HT-29 (cell line): ENCODE data around the gene JAK1. TPM values are rescaled to one million over a fixed set of nuclear protein-coding genes. Genes with fewer than 3 reads are reported as not detected.
A peak's percentile ranks its signal among the peaks of the same experiment; 100 is the strongest.
"Not testable (repeated sequence)": the region's sequence is repeated elsewhere in the genome, so short reads cannot be mapped to it uniquely, and the experiment has no call there.

ENCODE experiments used
- DNase-seq: peaks from one replicate; pipeline ENCODE4 v3.0.0-alpha.2; 2015; ENCODE audit warnings: low spot score
- total RNA-seq: library from RNA; depleted of rRNA; stranded (reverse); fragments of >200 nt; shearing (Covaris generic); gene quantifications from 2 replicates; pipeline ENCODE4 v1.2.3, GENCODE V29; 2014

Gene JAK1
- total RNA-seq, 1 experiment from 2014 or later = 29.1 TPM

GRCh38 chr1:64839732-64840405 lies 126.5 kb downstream of the JAK1 start:
- no peak for DNase-seq

- no peak for DNase-seq
These were observed 127.1 kb downstream of the JAK1 start for GRCh38 chr1:64839261-64839660.

DNA sequence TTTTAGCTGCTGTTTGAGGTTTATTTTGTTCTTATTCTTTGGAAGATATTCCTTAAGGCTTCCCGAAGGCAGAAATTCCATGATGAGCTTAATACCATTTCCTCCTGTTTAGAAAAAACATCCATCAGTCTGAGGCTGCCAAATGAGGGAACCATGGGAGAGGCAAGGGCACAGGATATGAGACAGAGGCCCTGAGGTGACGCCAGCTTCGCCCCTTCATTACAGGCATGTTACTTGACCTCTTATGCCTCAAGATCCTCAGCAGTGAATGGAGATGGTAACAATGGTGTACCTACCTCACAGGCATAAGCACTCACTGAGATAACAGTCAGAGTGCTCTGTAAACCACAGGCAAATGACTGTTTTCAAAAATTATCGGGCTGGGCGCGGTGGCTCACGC lies 127.9 kb downstream of the JAK1 start:
- DNase-seq = no peak

GRCh38 chr1:64836802-64837201 lies 129.5 kb downstream of the JAK1 start:
- DNase-seq = no peak

DNA sequence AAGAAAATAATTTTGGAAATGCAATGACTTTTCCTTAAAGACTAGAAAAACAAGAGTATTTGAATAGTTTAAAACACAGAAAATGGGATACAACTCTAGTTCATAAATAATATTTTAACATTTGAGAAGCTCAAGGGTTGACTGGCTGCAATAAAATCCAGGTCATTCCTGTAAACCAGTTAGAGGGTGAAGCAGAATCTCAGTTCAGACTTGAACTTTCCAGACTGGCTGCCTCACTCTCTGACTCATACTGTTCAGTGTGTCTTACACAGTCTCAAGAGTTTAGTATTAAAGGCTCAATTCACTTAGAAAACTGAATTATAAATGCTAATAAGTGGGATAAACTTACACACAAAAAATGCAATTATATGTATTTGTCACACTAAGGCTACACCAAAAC lies 131.6 kb downstream of the JAK1 start:
- DNase-seq = no peak

- DNase-seq = no peak
These were observed 136.2 kb downstream of the JAK1 start for GRCh38 chr1:64830030-64830651.

- no peak for DNase-seq
These were observed 136.8 kb downstream of the JAK1 start for GRCh38 chr1:64829411-64830029.

GRCh38 chr1:64828829-64829228 lies 137.5 kb downstream of the JAK1 start:
- DNase-seq = no peak

DNA sequence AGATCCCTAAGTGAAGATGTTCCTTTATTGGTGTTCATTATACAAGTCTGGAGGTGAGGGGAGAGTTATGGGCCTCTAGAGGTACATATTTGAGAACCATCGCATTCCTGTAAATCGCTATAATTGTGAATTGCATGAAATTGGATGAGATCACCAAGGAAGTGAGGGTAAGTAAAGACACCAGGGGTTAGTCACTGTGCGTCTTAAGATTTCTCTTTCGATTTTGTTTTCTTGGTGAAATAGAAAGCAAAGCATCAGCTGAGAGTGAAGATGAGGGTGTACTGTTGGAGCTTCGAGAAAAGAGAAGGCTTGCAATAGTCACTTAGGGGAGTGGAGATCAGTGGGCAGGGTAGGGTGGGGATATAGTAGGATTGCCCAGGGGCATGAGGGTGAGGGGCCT lies 139.4 kb downstream of the JAK1 start:
- DNase-seq = no peak

DNA sequence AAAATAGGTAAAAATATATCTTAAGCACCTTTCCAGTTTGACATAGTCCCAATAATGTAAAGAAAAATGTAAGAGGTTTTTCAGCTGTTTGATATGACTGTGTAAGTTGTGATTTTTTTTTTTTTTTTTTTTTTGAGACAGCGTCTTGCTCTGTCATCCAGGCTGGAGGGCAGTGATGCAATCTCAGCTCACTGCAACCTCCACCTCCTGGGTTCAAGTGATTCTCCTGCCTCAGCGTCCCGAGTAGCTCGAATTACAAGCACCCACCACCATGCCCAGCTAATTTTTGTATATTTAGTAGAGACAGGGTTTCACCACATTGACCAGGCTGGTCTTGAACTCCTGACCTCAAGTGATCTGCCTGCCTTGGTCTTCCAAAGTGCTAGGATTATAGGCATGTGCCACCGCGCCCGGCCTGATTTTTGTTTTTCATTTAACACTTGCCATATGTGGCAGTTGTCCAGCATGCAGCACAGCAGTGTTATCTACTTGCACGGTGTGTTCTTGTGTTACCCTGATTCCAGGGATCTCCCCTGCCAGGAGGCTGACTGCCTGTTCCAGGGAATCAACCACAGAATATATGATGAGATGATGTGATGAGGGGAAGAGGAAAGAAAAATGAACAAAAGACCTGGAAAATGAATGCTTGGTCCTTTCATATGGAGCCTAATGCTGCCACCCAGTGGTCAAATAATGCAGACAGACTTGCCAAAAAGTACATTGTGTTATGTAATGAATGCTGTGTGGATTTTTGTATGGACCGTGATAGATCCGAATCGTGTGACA lies 142.5 kb downstream of the JAK1 start:
- peak; percentile 85 for DNase-seq

DNA sequence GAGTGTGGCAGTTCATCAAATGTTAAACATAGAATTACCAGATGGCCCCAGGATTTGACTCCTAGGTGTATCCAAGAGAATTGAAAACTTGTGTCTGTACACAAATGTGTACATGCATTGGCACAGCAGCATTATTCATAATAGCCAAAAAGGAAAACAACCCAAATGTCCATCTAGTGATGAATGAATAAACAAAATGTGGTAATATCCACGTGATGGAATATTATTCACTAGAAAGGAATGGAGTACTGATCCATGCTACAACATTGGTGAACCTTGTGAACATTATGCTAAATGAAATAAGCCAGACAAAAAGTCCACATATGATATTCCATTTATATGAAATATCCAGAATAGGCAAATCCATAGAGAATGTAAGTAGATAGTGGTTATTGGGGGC lies 143.7 kb downstream of the JAK1 start:
- no peak for DNase-seq

- DNase-seq = not testable (repeated sequence)
These were observed 145.8 kb downstream of the JAK1 start for GRCh38 chr1:64820572-64820971.

GRCh38 chr1:64817364-64817763 lies 149.0 kb downstream of the JAK1 start:
- not testable (repeated sequence) for DNase-seq

GRCh38 chr1:64814427-64814826 lies 151.9 kb downstream of the JAK1 start:
- no peak for DNase-seq

- DNase-seq = no peak
These were observed 155.2 kb downstream of the JAK1 start for GRCh38 chr1:64811131-64811530.

GRCh38 chr1:64810001-64810400 lies 156.3 kb downstream of the JAK1 start:
- DNase-seq = no peak

- no peak for DNase-seq
These were observed 157.0 kb downstream of the JAK1 start for GRCh38 chr1:64809309-64809708.

GRCh38 chr1:64801851-64802523 lies 164.4 kb downstream of the JAK1 start:
- DNase-seq = no peak

DNA sequence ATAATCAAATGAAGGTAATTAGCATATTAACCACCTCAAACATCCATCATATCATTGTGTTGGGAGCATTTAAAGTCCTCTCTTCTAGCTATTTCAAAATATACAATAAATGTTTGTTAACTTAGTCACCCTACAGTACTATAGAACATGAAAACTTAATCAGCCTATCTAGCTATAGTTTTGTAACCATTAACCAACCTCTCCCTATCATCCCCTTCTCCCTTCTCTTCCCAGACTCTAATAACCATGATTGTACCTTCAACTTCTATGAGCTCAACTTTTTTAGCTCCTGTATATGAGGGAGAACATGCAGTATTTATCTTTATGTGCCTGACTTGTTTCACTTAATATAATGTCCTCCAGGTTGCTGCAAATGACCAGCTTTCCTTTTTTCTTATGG lies 167.5 kb downstream of the JAK1 start:
- no peak for DNase-seq

DNA sequence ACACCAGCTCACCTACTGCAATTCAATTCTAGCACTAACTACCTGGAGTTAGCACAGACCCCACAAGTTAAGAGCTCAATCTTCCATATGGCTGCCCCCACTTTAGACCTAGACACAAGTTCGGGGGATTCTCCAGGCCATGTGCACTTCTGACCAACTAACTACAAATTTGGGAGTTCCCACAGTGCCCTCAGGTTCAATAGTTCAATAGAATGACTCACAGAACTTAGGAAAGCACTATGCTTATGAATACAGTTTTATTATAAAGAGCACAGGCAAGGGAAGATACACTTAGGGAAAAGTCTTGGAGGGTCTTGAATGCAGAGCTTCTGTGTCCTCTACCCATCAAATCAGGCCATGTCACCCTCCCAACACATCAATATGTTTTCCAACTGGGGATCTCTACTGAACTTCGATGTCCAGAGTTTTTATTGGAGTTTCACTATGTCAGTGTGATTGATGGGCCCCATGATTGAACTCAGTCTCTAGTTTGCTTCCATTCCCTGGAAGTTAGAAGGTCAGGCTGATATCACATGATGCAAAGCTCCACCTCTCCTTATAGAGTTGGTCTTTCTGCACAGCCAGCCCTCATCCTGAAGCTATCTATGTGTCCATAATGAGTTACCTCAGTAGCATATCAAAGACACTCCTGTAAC lies 175.4 kb downstream of the JAK1 start:
- DNase-seq = no peak
